IMR-90 (cell line): ENCODE data around the gene SLC35B2.
A peak's percentile ranks its signal among the peaks of the same experiment; 100 is the strongest.

Experiments
- CEBPB ChIP-seq: IDR thresholded peaks from 2 replicates; pipeline ENCODE4 v1.6.1; 2012; ENCODE audit warnings: low read depth, low read length, improper control_type of control experiment
- CHD1 ChIP-seq: IDR thresholded peaks from 2 replicates; pipeline ENCODE4 v1.6.1; 2012; ENCODE audit warnings: low read depth, low read length, improper control_type of control experiment
- FOS ChIP-seq: fragments of 150-350 bp; IDR thresholded peaks from 2 replicates; pipeline ENCODE4 v1.6.1; 2016; ENCODE audit warnings: low read depth, low read length
- MAFK ChIP-seq: IDR thresholded peaks from 2 replicates; pipeline ENCODE4 v1.6.1; 2012; ENCODE audit warnings: low read depth, low read length, improper control_type of control experiment
- MAZ ChIP-seq: IDR thresholded peaks from 2 replicates; pipeline ENCODE4 v1.6.1; 2012; ENCODE audit warnings: low read depth, mild to moderate bottlenecking, low read length, improper control_type of control experiment, moderate library complexity, borderline replicate concordance
- NFE2L2 ChIP-seq: fragments of 150-350 bp; IDR thresholded peaks from 2 replicates; pipeline ENCODE4 v1.6.1; 2016; ENCODE audit warnings: low read depth, mild to moderate bottlenecking, low read length
- POLR2A ChIP-seq: IDR thresholded peaks from 2 replicates; pipeline ENCODE4 v1.6.1; 2012; ENCODE audit warnings: mild to moderate bottlenecking, low read depth, low read length
- RAD21 ChIP-seq: IDR thresholded peaks from 2 replicates; pipeline ENCODE4 v1.6.1; 2012; ENCODE audit warnings: low read length, improper control_type of control experiment
- RCOR1 ChIP-seq: IDR thresholded peaks from 2 replicates; pipeline ENCODE4 v1.6.1; 2012; ENCODE audit warnings: mild to moderate bottlenecking, low read length, improper control_type of control experiment; ENCODE audit not compliant: insufficient replicate concordance
- TF ChIP-seq, protein P1 (sequence below): conservative IDR thresholded peaks from 2 replicates; pipeline ENCODE4 v1.5.1; 2012; ENCODE audit warnings: mild to moderate bottlenecking, low read depth, low read length, improper control_type of control experiment
- TF ChIP-seq, protein P2 (sequence below): fragments of 150-350 bp; IDR thresholded peaks from 2 replicates; pipeline ENCODE4 v1.6.1; 2017; ENCODE audit warnings: mild to moderate bottlenecking, antibody characterized with exemption, low read length, low read depth

- no peak for TF ChIP-seq NFE2L2
- TF ChIP-seq, protein P1, sequence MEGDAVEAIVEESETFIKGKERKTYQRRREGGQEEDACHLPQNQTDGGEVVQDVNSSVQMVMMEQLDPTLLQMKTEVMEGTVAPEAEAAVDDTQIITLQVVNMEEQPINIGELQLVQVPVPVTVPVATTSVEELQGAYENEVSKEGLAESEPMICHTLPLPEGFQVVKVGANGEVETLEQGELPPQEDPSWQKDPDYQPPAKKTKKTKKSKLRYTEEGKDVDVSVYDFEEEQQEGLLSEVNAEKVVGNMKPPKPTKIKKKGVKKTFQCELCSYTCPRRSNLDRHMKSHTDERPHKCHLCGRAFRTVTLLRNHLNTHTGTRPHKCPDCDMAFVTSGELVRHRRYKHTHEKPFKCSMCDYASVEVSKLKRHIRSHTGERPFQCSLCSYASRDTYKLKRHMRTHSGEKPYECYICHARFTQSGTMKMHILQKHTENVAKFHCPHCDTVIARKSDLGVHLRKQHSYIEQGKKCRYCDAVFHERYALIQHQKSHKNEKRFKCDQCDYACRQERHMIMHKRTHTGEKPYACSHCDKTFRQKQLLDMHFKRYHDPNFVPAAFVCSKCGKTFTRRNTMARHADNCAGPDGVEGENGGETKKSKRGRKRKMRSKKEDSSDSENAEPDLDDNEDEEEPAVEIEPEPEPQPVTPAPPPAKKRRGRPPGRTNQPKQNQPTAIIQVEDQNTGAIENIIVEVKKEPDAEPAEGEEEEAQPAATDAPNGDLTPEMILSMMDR: no peak
- TF ChIP-seq POLR2A: no peak
- no peak for TF ChIP-seq RCOR1
- TF ChIP-seq, protein P2, sequence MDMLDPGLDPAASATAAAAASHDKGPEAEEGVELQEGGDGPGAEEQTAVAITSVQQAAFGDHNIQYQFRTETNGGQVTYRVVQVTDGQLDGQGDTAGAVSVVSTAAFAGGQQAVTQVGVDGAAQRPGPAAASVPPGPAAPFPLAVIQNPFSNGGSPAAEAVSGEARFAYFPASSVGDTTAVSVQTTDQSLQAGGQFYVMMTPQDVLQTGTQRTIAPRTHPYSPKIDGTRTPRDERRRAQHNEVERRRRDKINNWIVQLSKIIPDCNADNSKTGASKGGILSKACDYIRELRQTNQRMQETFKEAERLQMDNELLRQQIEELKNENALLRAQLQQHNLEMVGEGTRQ: no peak
- no peak for TF ChIP-seq RAD21
- TF ChIP-seq CHD1: no peak
- no peak for TF ChIP-seq MAFK
- TF ChIP-seq MAZ: peak; percentile 59; the same call in 1 of the 2 replicates
- TF ChIP-seq CEBPB: no peak
- no peak for TF ChIP-seq FOS
These were observed 6.2 kb upstream of the SLC35B2 start for GRCh38 chr6:44263354-44264100.
